Placental epithelial cell (primary cell): ENCODE data around the gene WBP4. TPM values are rescaled to one million over a fixed set of nuclear protein-coding genes. Genes with fewer than 3 reads are reported as not detected.

Experiments
- small RNA-seq: library from RNA; depleted of rRNA; stranded (forward); fragments of <200 nt; gene quantifications from one replicate; pipeline ENCODE3, GENCODE V24; 2012
- total RNA-seq: library from RNA; depleted of rRNA; stranded (reverse); fragments of >200 nt; gene quantifications from 2 replicates; pipeline ENCODE4 v1.2.3, GENCODE V29; 2012

The WBP4 gene
- 5.2 and 6.7 TPM in 2 replicates for total RNA-seq

DNA sequence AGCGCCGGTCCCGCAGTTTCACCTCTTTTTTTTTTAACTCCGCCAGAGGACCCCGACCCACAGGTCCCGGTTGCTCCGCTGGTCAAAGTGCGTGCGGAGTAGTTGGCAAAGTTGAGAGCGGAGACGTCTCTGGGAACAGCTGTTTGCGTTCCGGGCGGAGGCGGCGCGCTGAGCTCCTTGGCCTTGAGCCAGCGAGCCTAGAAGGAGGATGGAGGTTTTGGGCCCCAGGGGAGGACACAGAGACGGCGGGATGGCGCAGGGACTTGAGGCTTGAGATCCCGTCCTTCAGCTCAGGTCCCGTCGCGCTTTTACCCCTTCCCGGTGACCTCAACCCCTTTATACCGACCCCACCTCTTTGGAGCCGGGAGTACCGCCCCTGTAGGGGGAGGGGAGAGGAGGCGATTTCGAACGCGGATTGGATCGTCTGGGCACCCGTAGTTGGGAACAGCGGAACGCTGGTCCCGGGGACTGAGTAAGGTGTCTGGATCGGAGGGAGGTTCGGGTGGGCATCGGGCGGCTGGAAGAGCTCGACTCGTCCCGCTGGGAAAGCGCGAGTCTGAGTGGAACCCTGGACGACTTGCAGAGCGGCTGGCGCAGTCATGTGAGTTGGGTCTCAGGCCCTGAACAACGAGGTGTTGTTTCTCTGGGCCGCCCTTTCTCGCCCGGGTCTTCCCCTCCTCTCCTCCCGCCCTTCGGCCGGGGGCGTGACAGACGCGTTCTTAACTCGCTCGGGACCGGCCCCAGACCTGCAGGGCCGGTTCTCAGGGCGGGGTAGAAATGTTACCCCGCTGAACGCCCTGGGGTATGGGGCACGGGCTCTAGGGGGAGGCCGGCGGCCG lies at the start of gene WBP4:
Gene WBP4, plus strand, starts transcription at position 435 of the 839 bp plus-strand sequence. Its CDS starts 165 bp downstream, at position 600.

GRCh38 chr13:41019011-41019487 lies 42.3 kb upstream of the WBP4 start, which contains the start of gene ELF1:
Gene ELF1, minus strand, starts transcription at chr13:41019316. Its CDS starts 37,262 bp downstream, at chr13:40982054.

GRCh38 chr13:41132512-41133152 lies 71.3 kb downstream of the WBP4 start, which contains the start of gene KBTBD6:
Gene KBTBD6, minus strand, starts transcription at chr13:41132802. Its CDS starts 291 bp downstream, at chr13:41132511.

Small RNAs within 50 kb of the gene (small RNA-seq; reads per million reads assigned to genes)
- gene MIR3168 (not detected), gene RN7SL597P (not detected)

Other genes with a start within 250 kb of the WBP4 start
- gene ELF1, start 42.2 kb upstream of the WBP4 start, total RNA-seq = 132 and 141 TPM in 2 replicates
- 12.4 and 13.3 TPM in 2 replicates for gene KBTBD6, start 71.3 kb downstream of the WBP4 start, total RNA-seq
- gene KBTBD7, start 133.1 kb downstream of the WBP4 start, total RNA-seq = 9.7 and 18.5 TPM in 2 replicates
- 11.0 and 13.0 TPM in 2 replicates for gene MTRF1, start 202.1 kb downstream of the WBP4 start, total RNA-seq
- gene NAA16, start 249.8 kb downstream of the WBP4 start, total RNA-seq = 19.2 and 23.0 TPM in 2 replicates